Measurements from ENCODE around the gene BCAS1.

DNA sequence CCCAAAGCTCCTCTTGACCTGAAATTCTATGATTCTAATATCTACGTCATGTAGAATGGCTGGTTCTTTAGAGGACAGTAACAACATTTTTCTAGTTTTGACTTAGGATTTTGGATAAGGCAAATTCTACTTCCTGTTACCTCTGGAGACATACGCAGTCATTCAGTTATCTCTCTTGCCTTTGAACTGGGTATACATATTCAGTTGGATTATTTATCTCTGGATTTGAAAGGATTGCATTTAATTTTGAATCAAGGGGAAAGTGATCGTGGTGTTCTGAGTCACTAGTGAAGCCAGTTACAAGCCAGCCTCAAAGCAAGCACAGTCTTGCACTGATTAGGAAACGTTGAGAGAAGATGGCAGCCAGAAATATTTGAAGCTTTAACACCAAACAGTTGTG, 35.3 kb upstream of the BCAS1 start:
- TF ChIP-seq, protein P1, sequence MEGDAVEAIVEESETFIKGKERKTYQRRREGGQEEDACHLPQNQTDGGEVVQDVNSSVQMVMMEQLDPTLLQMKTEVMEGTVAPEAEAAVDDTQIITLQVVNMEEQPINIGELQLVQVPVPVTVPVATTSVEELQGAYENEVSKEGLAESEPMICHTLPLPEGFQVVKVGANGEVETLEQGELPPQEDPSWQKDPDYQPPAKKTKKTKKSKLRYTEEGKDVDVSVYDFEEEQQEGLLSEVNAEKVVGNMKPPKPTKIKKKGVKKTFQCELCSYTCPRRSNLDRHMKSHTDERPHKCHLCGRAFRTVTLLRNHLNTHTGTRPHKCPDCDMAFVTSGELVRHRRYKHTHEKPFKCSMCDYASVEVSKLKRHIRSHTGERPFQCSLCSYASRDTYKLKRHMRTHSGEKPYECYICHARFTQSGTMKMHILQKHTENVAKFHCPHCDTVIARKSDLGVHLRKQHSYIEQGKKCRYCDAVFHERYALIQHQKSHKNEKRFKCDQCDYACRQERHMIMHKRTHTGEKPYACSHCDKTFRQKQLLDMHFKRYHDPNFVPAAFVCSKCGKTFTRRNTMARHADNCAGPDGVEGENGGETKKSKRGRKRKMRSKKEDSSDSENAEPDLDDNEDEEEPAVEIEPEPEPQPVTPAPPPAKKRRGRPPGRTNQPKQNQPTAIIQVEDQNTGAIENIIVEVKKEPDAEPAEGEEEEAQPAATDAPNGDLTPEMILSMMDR (conservative IDR thresholded peaks at IDR 0.05) = no peak
- no peak for TF ChIP-seq ZFX (IDR thresholded peaks at IDR 0.05)

Measured in C4-2B (cell line).